Measurements from ENCODE around the gene APOLD1. TPM values are rescaled to one million over a fixed set of nuclear protein-coding genes. Genes with fewer than 3 reads are reported as not detected.

The APOLD1 gene
- polyA plus RNA-seq, 2 of the 4 experiments (the other 2 are of a cell fraction): 0.44 to 1.3 TPM

GRCh38 chr12:12813120-12814101 is 28.0 kb downstream of the APOLD1 start, which contains the start of gene DDX47 (continued):
- peak; percentile 95 for TF ChIP-seq PHF8 (IDR thresholded peaks at IDR 0.05; ENCODE audit: borderline replicate concordance, low read depth)
- peak in 1 of 2 experiments; percentile 46; a peak in 1 of 4 replicates for TF ChIP-seq CEBPB (IDR thresholded peaks at IDR 0.05)
- TF ChIP-seq REST (IDR thresholded peaks at IDR 0.05): no peak
- TF ChIP-seq EHMT2 (IDR thresholded peaks at IDR 0.05; ENCODE audit: low read depth): no peak
- TF ChIP-seq HOXB5 (CRISPR knock-in tag; IDR thresholded peaks at IDR 0.05): no peak
- no peak for TF ChIP-seq JUNB (IDR thresholded peaks at IDR 0.05)
- TF ChIP-seq FOSL2 (IDR thresholded peaks at IDR 0.05): no peak
- 0 out of 2 replicates have a peak, but pooled peaks have one; percentile 24 for TF ChIP-seq FOSL2 (CRISPR knock-in tag; IDR thresholded peaks at IDR 0.05)
- TF ChIP-seq SMC3 (IDR thresholded peaks at IDR 0.05): peak; percentile 78
- peak; percentile 46 for TF ChIP-seq POLR2A (IDR thresholded peaks at IDR 0.05; ENCODE audit: low read length)
- 0 out of 3 replicates have a peak, but pooled peaks have one; percentile 35 for TF ChIP-seq BCL3 (IDR thresholded peaks at IDR 0.05)
- 0 out of 2 replicates have a peak, but pooled peaks have one; percentile 67 for TF ChIP-seq ELK1 (IDR thresholded peaks at IDR 0.05; ENCODE audit: low read depth, low read length)
- peak; percentile 59 for TF ChIP-seq MYC (IDR thresholded peaks at IDR 0.05; ENCODE audit: borderline replicate concordance, low read length)
- TF ChIP-seq RCOR1 (IDR thresholded peaks at IDR 0.05; ENCODE audit: low read depth, low read length): no peak
- no peak for TF ChIP-seq HDAC2 (IDR thresholded peaks at IDR 0.05)
- peak; percentile 43 to 86; a peak in 4 of 5 replicates for TF ChIP-seq JUN (IDR thresholded peaks at IDR 0.05)

- CTCF ChIA-PET: interaction anchor here (0.8 to 3.2 kb wide), 4 partner anchors 18 to 98 kb away, joined by 3 to 11 read pairs (median 6); no protein-coding TSS in a partner anchor
- TF ChIP-seq RFX5 (IDR thresholded peaks at IDR 0.05): no peak
- TF ChIP-seq GATA3 (IDR thresholded peaks at IDR 0.05; ENCODE audit: borderline replicate concordance): no peak
- no peak for TF ChIP-seq CTCF (IDR thresholded peaks at IDR 0.05)
- TF ChIP-seq EHMT2 (IDR thresholded peaks at IDR 0.05; ENCODE audit: low read depth): no peak
- no peak for TF ChIP-seq HDAC2 (IDR thresholded peaks at IDR 0.05)
- no peak for TF ChIP-seq EHF (CRISPR knock-in tag; IDR thresholded peaks at IDR 0.05)
- no peak for TF ChIP-seq FOSL2 (IDR thresholded peaks at IDR 0.05)
- TF ChIP-seq FOSL2 (CRISPR knock-in tag; IDR thresholded peaks at IDR 0.05): no peak
- TF ChIP-seq FOXS1 (CRISPR knock-in tag; IDR thresholded peaks at IDR 0.05): no peak
- TF ChIP-seq HOXB5 (CRISPR knock-in tag; IDR thresholded peaks at IDR 0.05): no peak
- TF ChIP-seq EP300 (IDR thresholded peaks at IDR 0.05): no peak
- no peak for TF ChIP-seq CBX2 (IDR thresholded peaks at IDR 0.05; ENCODE audit: borderline replicate concordance, low read depth)
- no peak for TF ChIP-seq CHD2 (IDR thresholded peaks at IDR 0.05; ENCODE audit: low read length, partially characterized antibody)
- TF ChIP-seq REST (IDR thresholded peaks at IDR 0.05): no peak
- TF ChIP-seq MAFK (IDR thresholded peaks at IDR 0.05; ENCODE audit: partially characterized antibody): no peak
- no peak for TF ChIP-seq RCOR1 (IDR thresholded peaks at IDR 0.05; ENCODE audit: low read depth, low read length)
Measured at GRCh38 chr12:12817616-12818015, 32.2 kb downstream of the APOLD1 start.

More at GRCh38 chr12:12817616-12818015, 32.2 kb downstream of the APOLD1 start:
- DNase-seq (ENCODE audit: low read depth in 1 of 2, low spot score in 1 of 2): no peak
- 95% methylated on average over 7 of the region's 7 CpGs for WGBS (ENCODE audit: missing lambda C conversion rate)
- Histone ChIP-seq H3K4me2 (no peak overlapping the region), H3K4me1 (peaks cover 70% of the 10 kb centered on the region), H3K27ac (no peak overlapping the region), H3K4me3 (no peak overlapping the region), H3K9me3 (no peaks in the 10 kb centered on the region)
- no peak for FAIRE-seq
- no peak for ATAC-seq
- POLR2A ChIA-PET: no interaction called here
